Ishikawa (cell line): Measurements from ENCODE around the gene KDELR1.

ENCODE experiments used
- EGR1 ChIP-seq: IDR thresholded peaks from 2 replicates; pipeline ENCODE4 v1.6.1; 2012
- TAF1 ChIP-seq: IDR thresholded peaks from 2 replicates; pipeline ENCODE4 v1.6.1; 2012; ENCODE audit warnings: low read depth, mild to moderate bottlenecking
- ZBTB7A ChIP-seq: IDR thresholded peaks from 2 replicates; pipeline ENCODE4 v1.6.1; 2012; ENCODE audit warnings: low read depth
- TF ChIP-seq, protein P1 (sequence below): IDR thresholded peaks from 2 replicates; pipeline ENCODE4 v1.6.1; 2012; ENCODE audit warnings: low read depth, mild to moderate bottlenecking

GRCh38 chr19:48398375-48399235 lies 7.3 kb upstream of the KDELR1 start:
- no peak for TF ChIP-seq TAF1
- no peak for TF ChIP-seq ZBTB7A
- TF ChIP-seq, protein P1, sequence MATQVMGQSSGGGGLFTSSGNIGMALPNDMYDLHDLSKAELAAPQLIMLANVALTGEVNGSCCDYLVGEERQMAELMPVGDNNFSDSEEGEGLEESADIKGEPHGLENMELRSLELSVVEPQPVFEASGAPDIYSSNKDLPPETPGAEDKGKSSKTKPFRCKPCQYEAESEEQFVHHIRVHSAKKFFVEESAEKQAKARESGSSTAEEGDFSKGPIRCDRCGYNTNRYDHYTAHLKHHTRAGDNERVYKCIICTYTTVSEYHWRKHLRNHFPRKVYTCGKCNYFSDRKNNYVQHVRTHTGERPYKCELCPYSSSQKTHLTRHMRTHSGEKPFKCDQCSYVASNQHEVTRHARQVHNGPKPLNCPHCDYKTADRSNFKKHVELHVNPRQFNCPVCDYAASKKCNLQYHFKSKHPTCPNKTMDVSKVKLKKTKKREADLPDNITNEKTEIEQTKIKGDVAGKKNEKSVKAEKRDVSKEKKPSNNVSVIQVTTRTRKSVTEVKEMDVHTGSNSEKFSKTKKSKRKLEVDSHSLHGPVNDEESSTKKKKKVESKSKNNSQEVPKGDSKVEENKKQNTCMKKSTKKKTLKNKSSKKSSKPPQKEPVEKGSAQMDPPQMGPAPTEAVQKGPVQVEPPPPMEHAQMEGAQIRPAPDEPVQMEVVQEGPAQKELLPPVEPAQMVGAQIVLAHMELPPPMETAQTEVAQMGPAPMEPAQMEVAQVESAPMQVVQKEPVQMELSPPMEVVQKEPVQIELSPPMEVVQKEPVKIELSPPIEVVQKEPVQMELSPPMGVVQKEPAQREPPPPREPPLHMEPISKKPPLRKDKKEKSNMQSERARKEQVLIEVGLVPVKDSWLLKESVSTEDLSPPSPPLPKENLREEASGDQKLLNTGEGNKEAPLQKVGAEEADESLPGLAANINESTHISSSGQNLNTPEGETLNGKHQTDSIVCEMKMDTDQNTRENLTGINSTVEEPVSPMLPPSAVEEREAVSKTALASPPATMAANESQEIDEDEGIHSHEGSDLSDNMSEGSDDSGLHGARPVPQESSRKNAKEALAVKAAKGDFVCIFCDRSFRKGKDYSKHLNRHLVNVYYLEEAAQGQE, result no peak
- TF ChIP-seq EGR1, result no peak
